DOHH2 (cell line): ENCODE results near the gene KIR2DL3.
"Not testable (repeated sequence)": the region's sequence is repeated elsewhere in the genome, so short reads cannot be mapped to it uniquely, and the experiment has no call there.

Experiments
- EZH2phosphoT487 ChIP-seq: fragments of 200-600 bp; sonication (generic); IDR thresholded peaks from 2 replicates; pipeline ENCODE4 v1.6.1; 2017; ENCODE audit warnings: borderline replicate concordance, mild to moderate bottlenecking, antibody characterized with exemption, low read length, moderate library complexity, mixed read lengths
- TF ChIP-seq, protein P1 (sequence below): fragments of 200-600 bp; sonication (generic); IDR thresholded peaks from one replicate; pipeline ENCODE4 v1.5.1; 2014; ENCODE audit warnings: antibody characterized with exemption, mild to moderate bottlenecking, low read depth, low read length; ENCODE audit not compliant: poor library complexity, severe bottlenecking

DNA sequence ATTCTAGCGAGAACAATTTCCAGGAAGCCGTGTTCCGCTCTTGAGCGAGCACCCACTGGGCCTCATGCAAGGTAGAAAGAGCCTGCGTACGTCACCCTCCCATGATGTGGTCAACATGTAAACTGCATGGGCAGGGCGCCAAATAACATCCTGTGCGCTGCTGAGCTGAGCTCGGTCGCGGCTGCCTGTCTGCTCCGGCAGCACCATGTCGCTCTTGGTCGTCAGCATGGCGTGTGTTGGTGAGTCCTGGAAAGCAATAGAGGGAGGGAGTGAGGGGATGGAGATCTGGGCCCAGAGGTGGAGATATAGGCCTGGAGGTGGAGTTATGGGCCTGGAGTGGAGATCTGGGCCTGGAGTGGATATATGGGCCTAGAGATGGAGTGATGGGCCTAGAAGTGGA lies 31.3 kb downstream of the KIR2DL3 start, which contains the start of gene KIR2DL1:
- TF ChIP-seq, protein P1, sequence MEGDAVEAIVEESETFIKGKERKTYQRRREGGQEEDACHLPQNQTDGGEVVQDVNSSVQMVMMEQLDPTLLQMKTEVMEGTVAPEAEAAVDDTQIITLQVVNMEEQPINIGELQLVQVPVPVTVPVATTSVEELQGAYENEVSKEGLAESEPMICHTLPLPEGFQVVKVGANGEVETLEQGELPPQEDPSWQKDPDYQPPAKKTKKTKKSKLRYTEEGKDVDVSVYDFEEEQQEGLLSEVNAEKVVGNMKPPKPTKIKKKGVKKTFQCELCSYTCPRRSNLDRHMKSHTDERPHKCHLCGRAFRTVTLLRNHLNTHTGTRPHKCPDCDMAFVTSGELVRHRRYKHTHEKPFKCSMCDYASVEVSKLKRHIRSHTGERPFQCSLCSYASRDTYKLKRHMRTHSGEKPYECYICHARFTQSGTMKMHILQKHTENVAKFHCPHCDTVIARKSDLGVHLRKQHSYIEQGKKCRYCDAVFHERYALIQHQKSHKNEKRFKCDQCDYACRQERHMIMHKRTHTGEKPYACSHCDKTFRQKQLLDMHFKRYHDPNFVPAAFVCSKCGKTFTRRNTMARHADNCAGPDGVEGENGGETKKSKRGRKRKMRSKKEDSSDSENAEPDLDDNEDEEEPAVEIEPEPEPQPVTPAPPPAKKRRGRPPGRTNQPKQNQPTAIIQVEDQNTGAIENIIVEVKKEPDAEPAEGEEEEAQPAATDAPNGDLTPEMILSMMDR, result not testable (repeated sequence)
- not testable (repeated sequence) for TF ChIP-seq EZH2phosphoT487
